B cell (primary cell): ENCODE data around the gene FKBP9. TPM values are rescaled to one million over a fixed set of nuclear protein-coding genes. Genes with fewer than 3 reads are reported as not detected.

Experiments
- ATAC-seq: fragments of 200-7000 bp; cut with Tn5 transposase; one replicate; pipeline ENCODE4 v1.10.0; 2021; ENCODE audit warnings: low read depth, mild to moderate bottlenecking, moderate number of reproducible peaks, moderate library complexity
- CTCF ChIA-PET: fragments of 350-600 bp; sonication (Branson Sonifier 250); formaldehyde crosslinking; loops from one replicate; lab custom pipeline; 2021; ENCODE audit warnings: antibody characterized with exemption, inconsistent platforms; lab: Charles Lee
- POLR2A ChIA-PET: fragments of 350-600 bp; sonication (Branson Sonifier 250); formaldehyde crosslinking; loops from one replicate; lab custom pipeline; 2021; ENCODE audit warnings: antibody characterized with exemption; lab: Charles Lee
- DNase-seq: peaks from one replicate; pipeline ENCODE4 v3.0.0; 2013
- H2AFZ ChIP-seq: 2 replicates; pipeline ENCODE4 v1.6.1; 2012; ENCODE audit warnings: mild to moderate bottlenecking, low read depth, low read length; ENCODE audit not compliant: insufficient read depth, poor library complexity, severe bottlenecking
- H3K27ac ChIP-seq, 2 donors: 1 replicate in 1 of 2; 2 replicates in 1 of 2; pipeline ENCODE4 v1.5.1; 2012 to 2013; ENCODE audit warnings: low read length in 2 of 2, mild to moderate bottlenecking in 2 of 2, moderate library complexity in 1 of 2
- H3K27me3 ChIP-seq, 4 experiments: fragments of 200-600 bp in 1 of 4; sonication (generic) in 1 of 4; replicated peaks in 1 of 4; 1 replicate in 2 of 4; 2 replicates in 2 of 4; pipeline versions ENCODE4 v1.6.1 to v1.7.0; 2013 to 2016; ENCODE audit warnings: low read length in 3 of 4, mild to moderate bottlenecking in 2 of 4, mixed read lengths in 1 of 4, moderate library complexity in 1 of 4; ENCODE audit not compliant: insufficient read depth in 4 of 4, control insufficient read depth in 3 of 4; ENCODE audit errors: control extremely low read depth in 1 of 4
- H3K36me3 ChIP-seq, 2 experiments: replicated peaks in 1 of 2; 1 replicate in 1 of 2; 2 replicates in 1 of 2; pipeline versions ENCODE4 v1.6.1 to v1.7.1; 2013; ENCODE audit warnings: low read length in 1 of 2; ENCODE audit not compliant: insufficient read depth in 2 of 2, control insufficient read depth in 1 of 2; ENCODE audit errors: control extremely low read depth in 1 of 2, extremely low read depth in 1 of 2
- H3K4me1 ChIP-seq, 2 donors: fragments of 200-600 bp in 1 of 2; sonication (generic) in 1 of 2; 1 replicate in 1 of 2; 2 replicates in 1 of 2; pipeline versions ENCODE4 v1.5.1 to v1.6.1; 2013 to 2017; ENCODE audit warnings: low read length in 2 of 2; ENCODE audit not compliant: control insufficient read depth in 2 of 2, insufficient read depth in 2 of 2
- H3K4me2 ChIP-seq: replicated peaks from 2 replicates; pipeline ENCODE3; 2012; ENCODE audit warnings: mild to moderate bottlenecking, low read depth, low read length; ENCODE audit not compliant: poor library complexity, severe bottlenecking
- H3K4me3 ChIP-seq, 5 experiments: fragments of 200-600 bp in 1 of 5; sonication (generic) in 1 of 5; 1 replicate in 3 of 5; 2 replicates in 2 of 5; pipeline versions ENCODE4 v1.5.1 to v1.7.0; 2011 to 2016; ENCODE audit warnings: low read length in 4 of 5, mild to moderate bottlenecking in 4 of 5, low read depth in 2 of 5, control low read depth in 1 of 5, moderate library complexity in 1 of 5; ENCODE audit not compliant: insufficient read depth in 1 of 5; ENCODE audit errors: control extremely low read depth in 1 of 5, extremely low read depth in 1 of 5
- H3K79me2 ChIP-seq: fragments of 200-600 bp; sonication (generic); one replicate; pipeline ENCODE4 v1.6.0; 2016; ENCODE audit warnings: low read length; ENCODE audit not compliant: control insufficient read depth, insufficient read depth
- H3K9ac ChIP-seq: fragments of 200-600 bp; sonication (generic); 2 replicates; pipeline ENCODE4 v1.6.1; 2017; ENCODE audit warnings: mild to moderate bottlenecking, low read length, moderate library complexity
- H3K9me3 ChIP-seq, 3 donors: one replicate each; pipeline versions ENCODE4 v1.6.1 to v1.7.1; 2013; ENCODE audit warnings: low read length in 2 of 3; ENCODE audit not compliant: control insufficient read depth in 2 of 3, insufficient read depth in 1 of 3; ENCODE audit errors: control extremely low read depth in 1 of 3
- H4K20me1 ChIP-seq: 2 replicates; pipeline ENCODE4 v1.6.0; 2012; ENCODE audit warnings: mild to moderate bottlenecking, low read length; ENCODE audit not compliant: insufficient read depth, control insufficient read depth, poor library complexity, severe bottlenecking
- H3K27ac Mint-ChIP-seq: one replicate; pipeline ENCODE4 v1.8.0; 2021; ENCODE audit warnings: mixed read lengths
- H3K27me3 Mint-ChIP-seq: one replicate; pipeline ENCODE4 v1.8.0; 2021; ENCODE audit warnings: mixed read lengths
- H3K4me1 Mint-ChIP-seq: one replicate; pipeline ENCODE4 v1.8.0; 2021; ENCODE audit warnings: mixed read lengths
- H3K4me3 Mint-ChIP-seq: one replicate; pipeline ENCODE4 v1.8.0; 2021; ENCODE audit warnings: mixed read lengths
- H3K9me3 Mint-ChIP-seq: one replicate; pipeline ENCODE4 v1.8.0; 2022; ENCODE audit warnings: mixed read lengths; ENCODE audit not compliant: insufficient read depth
- EZH2 ChIP-seq: IDR thresholded peaks from 2 replicates; pipeline ENCODE4 v1.6.1; 2012; ENCODE audit warnings: borderline replicate concordance, low read depth, mild to moderate bottlenecking, moderate library complexity, low read length; ENCODE audit not compliant: insufficient read depth, poor library complexity, severe bottlenecking
- WGBS: methylation state at CpG from one replicate; pipeline ENCODE4 v1.1.5; 2013; ENCODE audit warnings: missing lambda C conversion rate; ENCODE audit not compliant: insufficient coverage; 5-methylcytosine and 5-hydroxymethylcytosine counted together
- intact Hi-C: fragments of 100-400 bp; cut with micrococcal nuclease; formaldehyde crosslinking; loops from one replicate; pipeline ENCODE4 v1.10.0; 2022
- polyA plus RNA-seq: library from polyadenylated mRNA; depleted of rRNA; stranded (reverse); fragments of >200 nt; gene quantifications from 2 replicates; pipeline ENCODE4 v1.2.3, GENCODE V29; 2012
- total RNA-seq, 2 donors: library from RNA; stranded (reverse); fragments of 120-200 nt in 1 of 2; gene quantifications; 1 replicate in 1 of 2; 2 replicates in 1 of 2; pipeline versions ENCODE4 v1.2.3 to v1.2.4, GENCODE V29; 2013 to 2022
- TF ChIP-seq, protein P1 (sequence below): fragments of 200-600 bp; IDR thresholded peaks from one replicate; pipeline ENCODE4 v1.8.0; 2022; ENCODE audit warnings: antibody characterized with exemption, mild to moderate bottlenecking

FKBP9 gene
- total and polyA plus RNA-seq, 2 donors (not counting 1 experiment from before 2014, with no cell fraction given) = 0.52 to 0.98 TPM

GRCh38 chr7:33041631-33042428, 84.6 kb downstream of the FKBP9 start:
- Histone ChIP-seq H3K9ac (no peak overlapping the region), H3K9me3 (no peaks in the 10 kb centered on the region), H3K36me3 (no peaks in the 10 kb centered on the region), H3K27me3 (no peaks in the 10 kb centered on the region), H3K27ac (peak overlapping the region; percentile 2 to 73), H3K79me2 (peaks cover 89% of the 10 kb centered on the region), H3K4me3 (no peak overlapping the region), H3K4me1 (peaks cover 24 to 42% of the 10 kb centered on the region in 2 donors), H4K20me1 (peaks cover 37% of the 10 kb centered on the region), H3K4me2 (peak overlapping the region; percentile 73), H2AFZ (no peak overlapping the region)
- H3K9me3 Mint-ChIP-seq = no peaks in the 10 kb centered on the region
- ChIA-PET CTCF (interaction anchor here (1.5 to 2.7 kb wide), 2 partner anchors 10 to 20 kb away, joined by 5 to 12 read pairs; no protein-coding TSS in a partner anchor), POLR2A (interaction anchor here (0.6 to 2.0 kb wide), 3 partner anchors 21 to 150 kb away, joined by 4 to 12 read pairs (median 5); partner anchors contain the start of gene NT5C3A)
- DNase-seq (no peak), ATAC-seq (no peak)
- no peak overlapping the region for H3K27ac Mint-ChIP-seq
- TF ChIP-seq EZH2 = no peak
- TF ChIP-seq, protein P1, sequence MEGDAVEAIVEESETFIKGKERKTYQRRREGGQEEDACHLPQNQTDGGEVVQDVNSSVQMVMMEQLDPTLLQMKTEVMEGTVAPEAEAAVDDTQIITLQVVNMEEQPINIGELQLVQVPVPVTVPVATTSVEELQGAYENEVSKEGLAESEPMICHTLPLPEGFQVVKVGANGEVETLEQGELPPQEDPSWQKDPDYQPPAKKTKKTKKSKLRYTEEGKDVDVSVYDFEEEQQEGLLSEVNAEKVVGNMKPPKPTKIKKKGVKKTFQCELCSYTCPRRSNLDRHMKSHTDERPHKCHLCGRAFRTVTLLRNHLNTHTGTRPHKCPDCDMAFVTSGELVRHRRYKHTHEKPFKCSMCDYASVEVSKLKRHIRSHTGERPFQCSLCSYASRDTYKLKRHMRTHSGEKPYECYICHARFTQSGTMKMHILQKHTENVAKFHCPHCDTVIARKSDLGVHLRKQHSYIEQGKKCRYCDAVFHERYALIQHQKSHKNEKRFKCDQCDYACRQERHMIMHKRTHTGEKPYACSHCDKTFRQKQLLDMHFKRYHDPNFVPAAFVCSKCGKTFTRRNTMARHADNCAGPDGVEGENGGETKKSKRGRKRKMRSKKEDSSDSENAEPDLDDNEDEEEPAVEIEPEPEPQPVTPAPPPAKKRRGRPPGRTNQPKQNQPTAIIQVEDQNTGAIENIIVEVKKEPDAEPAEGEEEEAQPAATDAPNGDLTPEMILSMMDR = no peak
- WGBS = 93% methylated on average over 5 of the region's 8 CpGs
- intact Hi-C loops = loop anchor here (1.0 to 5.0 kb wide), 6 partner anchors 8 to 151 kb away; partner anchors contain the start of genes KBTBD2 and RP9
- peaks cover 66% of the 10 kb centered on the region for H3K4me1 Mint-ChIP-seq
- no peak overlapping the region for H3K4me3 Mint-ChIP-seq
- no peaks in the 10 kb centered on the region for H3K27me3 Mint-ChIP-seq
